NCI-H748 (cell line): ENCODE measurements around the gene NCLN.

Experiments used
- DNase-seq: peaks from one replicate; lab custom pipeline; 2025; ENCODE audit not compliant: unreplicated experiment; lab: John Stamatoyannopoulos, UW

The NCLN gene

DNA sequence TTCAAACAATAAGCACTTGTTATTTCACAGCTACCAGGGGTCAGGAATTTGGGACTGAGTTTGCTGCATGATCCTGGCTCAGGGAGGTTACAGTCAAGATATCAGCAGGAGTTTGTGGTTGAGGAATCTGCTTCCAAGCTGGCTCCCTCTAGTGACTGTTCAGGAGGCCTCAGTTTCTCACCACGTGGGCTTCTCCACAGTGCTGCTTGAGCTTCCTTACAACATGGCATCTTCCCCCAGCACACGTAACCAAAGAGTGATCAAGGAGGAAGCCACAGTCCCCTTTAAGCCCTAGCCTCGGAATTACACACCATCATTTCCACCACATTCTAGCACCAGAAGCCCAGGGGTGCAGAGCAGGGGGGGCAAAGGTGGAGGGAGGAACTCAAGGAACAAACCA is 67.5 kb downstream of the NCLN start:
- DNase-seq: no peak

- DNase-seq: no peak
Measured at GRCh38 chr19:3254520-3254919, 68.8 kb downstream of the NCLN start.

DNA sequence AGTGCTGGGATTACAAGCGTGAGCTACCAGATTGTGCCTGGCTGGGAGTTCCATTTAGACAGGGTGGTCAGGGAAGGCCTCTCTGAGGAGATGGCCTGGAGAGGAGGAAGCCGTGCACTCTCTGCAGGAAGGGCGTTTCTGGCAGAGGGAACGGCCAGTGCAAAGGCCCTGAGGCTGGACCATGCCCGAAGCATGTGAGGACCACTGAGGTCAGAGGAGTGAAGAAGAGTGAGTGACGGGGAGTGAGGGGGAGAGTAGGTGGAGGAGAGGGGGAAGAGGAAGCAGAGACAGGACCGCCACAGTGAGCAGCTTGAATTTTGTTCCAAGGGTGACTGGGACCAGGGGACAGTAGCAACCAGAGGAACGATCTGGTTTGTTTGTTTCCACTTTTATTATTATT is 71.3 kb downstream of the NCLN start:
- no peak for DNase-seq
